ENCODE results near the gene MAPK13.

MAPK13 gene

DNA sequence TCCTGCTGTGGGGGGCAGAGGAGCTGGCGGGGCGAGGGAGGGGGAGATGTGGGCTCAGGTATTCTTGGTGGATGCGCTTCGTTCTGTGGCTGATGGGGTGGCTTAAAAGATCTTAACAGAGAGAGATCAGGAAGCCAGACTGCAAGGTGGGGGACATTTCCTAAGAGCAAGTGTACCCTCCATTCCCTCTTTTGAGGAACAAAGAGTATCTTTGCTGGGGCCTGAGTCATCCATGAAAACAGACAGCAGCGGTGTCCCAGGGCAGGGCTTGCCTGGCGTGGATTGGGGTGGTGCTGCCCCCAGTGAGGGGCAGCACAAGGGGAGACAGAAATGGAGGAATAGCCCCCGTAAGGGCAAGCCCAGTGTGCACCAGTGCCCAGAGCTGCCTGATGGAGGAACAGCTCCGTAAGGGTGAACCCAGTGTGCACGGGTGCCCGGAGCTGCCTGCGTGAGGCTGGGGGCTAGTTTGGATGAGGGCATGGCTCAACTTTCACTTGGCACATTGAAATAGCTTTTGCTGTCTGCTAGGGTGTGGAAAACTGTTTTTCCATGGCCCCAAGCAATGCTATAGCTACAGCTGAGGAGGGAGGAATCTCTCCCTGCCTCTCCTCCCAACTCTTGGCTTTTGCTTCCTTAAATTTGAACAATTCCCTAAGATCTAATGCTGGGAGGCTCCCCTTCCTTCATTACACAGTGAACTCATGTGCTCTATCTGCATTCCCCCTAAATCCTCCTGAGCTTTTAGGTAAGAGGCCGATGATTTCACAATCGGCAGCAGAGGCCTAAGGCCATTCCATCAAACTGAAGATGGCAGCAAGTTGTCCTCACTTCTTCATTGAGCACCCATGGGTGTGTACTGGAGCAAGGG lies 12.9 kb downstream of the MAPK13 start:
- H3K4me1 ChIP-seq (ENCODE audit: control insufficient read depth, insufficient read depth, low read length): no peaks in the 10 kb centered on the region
- no peaks in the 10 kb centered on the region for H3K27me3 ChIP-seq (ENCODE audit: control insufficient read depth, insufficient read depth, low read length)
- H3K9me3 ChIP-seq (ENCODE audit: control insufficient read depth, low read length): no peaks in the 10 kb centered on the region
- no peak overlapping the region for H3K4me3 ChIP-seq (ENCODE audit: low read length)
- H3K36me3 ChIP-seq (ENCODE audit: control insufficient read depth, insufficient read depth, low read length): peaks cover 4% of the 10 kb centered on the region
- no peak overlapping the region for H3K9ac ChIP-seq (ENCODE audit: low read length)

DNA sequence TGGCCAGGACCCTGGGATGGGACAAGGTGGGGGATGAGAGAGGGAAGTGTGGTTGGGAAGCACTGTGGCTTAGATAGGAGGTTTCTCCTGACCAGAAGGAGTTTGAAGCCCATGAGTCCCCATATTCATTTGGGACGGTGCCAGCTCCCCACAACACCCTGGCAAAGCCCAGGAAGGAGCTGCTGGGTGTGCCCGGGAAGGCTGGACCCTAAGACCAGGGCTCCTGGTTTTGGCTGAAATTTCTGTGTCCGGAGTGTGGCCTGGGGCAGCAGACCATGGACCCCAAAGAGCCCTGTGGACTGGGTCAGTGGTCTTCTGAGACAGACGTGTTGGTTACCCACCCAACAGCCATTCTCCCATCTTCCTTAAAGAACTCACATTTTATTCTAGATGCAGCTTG lies 15.2 kb downstream of the MAPK13 start:
- H3K4me3 ChIP-seq (ENCODE audit: low read length): no peak overlapping the region
- no peaks in the 10 kb centered on the region for H3K27me3 ChIP-seq (ENCODE audit: control insufficient read depth, insufficient read depth, low read length)
- no peaks in the 10 kb centered on the region for H3K36me3 ChIP-seq (ENCODE audit: control insufficient read depth, insufficient read depth, low read length)
- H3K9me3 ChIP-seq (ENCODE audit: control insufficient read depth, low read length): no peaks in the 10 kb centered on the region
- no peaks in the 10 kb centered on the region for H3K4me1 ChIP-seq (ENCODE audit: control insufficient read depth, insufficient read depth, low read length)
- no peak overlapping the region for H3K9ac ChIP-seq (ENCODE audit: low read length)

DNA sequence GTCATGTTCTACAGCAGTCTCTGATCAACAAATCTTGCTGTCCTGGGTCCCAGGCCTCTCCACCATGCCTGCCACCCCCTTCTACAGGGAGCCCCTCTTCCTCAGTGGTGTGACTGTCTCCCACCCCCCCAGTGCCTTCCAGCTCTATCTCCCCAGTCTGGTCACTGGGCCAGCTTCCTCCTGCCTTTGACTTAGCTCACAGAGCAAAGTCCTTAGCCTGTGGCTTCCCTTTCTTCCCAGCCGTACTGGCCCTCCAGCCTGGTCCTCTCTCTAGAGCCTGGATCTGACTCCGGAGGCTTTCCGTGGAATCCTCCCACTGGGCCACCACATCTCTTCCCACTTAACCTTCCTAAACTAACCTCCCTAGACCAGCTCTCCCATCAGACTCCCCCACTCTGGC lies 17.0 kb downstream of the MAPK13 start:
- Histone ChIP-seq H3K9me3 (ENCODE audit: control insufficient read depth, low read length) (no peaks in the 10 kb centered on the region), H3K27me3 (ENCODE audit: control insufficient read depth, insufficient read depth, low read length) (no peaks in the 10 kb centered on the region), H3K36me3 (ENCODE audit: control insufficient read depth, insufficient read depth, low read length) (no peaks in the 10 kb centered on the region), H3K4me3 (ENCODE audit: low read length) (no peak overlapping the region), H3K4me1 (ENCODE audit: control insufficient read depth, insufficient read depth, low read length) (no peaks in the 10 kb centered on the region), H3K9ac (ENCODE audit: low read length) (no peak overlapping the region)

DNA sequence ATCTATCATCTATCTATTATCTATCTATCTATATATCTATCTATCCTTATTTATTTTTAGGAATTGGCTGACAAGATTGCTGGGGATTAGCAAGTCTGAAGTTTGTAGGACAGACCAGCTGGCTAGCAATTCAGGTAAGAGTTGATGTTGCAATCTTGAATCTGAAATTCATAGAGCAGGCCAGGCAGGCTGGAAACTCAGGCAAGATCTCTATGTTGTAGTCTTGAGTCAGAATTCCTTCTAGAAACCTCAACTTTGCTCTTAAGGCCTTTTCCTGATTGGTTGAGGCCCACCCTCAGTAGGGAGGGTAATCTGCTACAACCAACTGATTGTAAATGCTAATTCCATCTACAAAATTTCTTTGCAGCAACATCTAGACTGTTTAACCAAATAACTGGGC lies 19.2 kb downstream of the MAPK13 start:
- Histone ChIP-seq H3K9ac (ENCODE audit: low read length) (no peak overlapping the region), H3K4me1 (ENCODE audit: control insufficient read depth, insufficient read depth, low read length) (no peaks in the 10 kb centered on the region), H3K36me3 (ENCODE audit: control insufficient read depth, insufficient read depth, low read length) (no peaks in the 10 kb centered on the region), H3K4me3 (ENCODE audit: low read length) (no peak overlapping the region), H3K27me3 (ENCODE audit: control insufficient read depth, insufficient read depth, low read length) (no peaks in the 10 kb centered on the region), H3K9me3 (ENCODE audit: control insufficient read depth, low read length) (no peaks in the 10 kb centered on the region)

DNA sequence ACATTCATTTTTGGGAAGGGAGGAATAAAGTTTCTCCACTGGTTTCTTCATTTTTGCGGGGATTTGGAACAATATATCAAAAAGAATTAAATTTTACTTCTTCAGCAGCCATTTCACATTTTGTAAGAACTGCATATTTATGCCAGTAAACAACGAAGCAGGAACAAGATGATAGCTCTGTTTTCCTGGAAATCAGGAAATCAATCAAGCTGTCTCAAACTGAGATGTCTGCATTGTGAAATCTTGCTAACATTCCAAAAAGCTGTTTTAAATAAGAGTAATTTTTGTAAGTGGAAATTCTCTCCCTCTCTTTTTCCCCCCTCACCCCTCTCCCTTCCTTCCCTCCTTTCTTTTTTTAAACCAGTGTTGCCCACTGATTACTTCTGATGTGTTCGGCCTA lies 20.0 kb downstream of the MAPK13 start:
- Histone ChIP-seq H3K36me3 (ENCODE audit: control insufficient read depth, insufficient read depth, low read length) (no peaks in the 10 kb centered on the region), H3K4me1 (ENCODE audit: control insufficient read depth, insufficient read depth, low read length) (no peaks in the 10 kb centered on the region), H3K9ac (ENCODE audit: low read length) (no peak overlapping the region), H3K4me3 (ENCODE audit: low read length) (no peak overlapping the region), H3K27me3 (ENCODE audit: control insufficient read depth, insufficient read depth, low read length) (no peaks in the 10 kb centered on the region), H3K9me3 (ENCODE audit: control insufficient read depth, low read length) (no peaks in the 10 kb centered on the region)

DNA sequence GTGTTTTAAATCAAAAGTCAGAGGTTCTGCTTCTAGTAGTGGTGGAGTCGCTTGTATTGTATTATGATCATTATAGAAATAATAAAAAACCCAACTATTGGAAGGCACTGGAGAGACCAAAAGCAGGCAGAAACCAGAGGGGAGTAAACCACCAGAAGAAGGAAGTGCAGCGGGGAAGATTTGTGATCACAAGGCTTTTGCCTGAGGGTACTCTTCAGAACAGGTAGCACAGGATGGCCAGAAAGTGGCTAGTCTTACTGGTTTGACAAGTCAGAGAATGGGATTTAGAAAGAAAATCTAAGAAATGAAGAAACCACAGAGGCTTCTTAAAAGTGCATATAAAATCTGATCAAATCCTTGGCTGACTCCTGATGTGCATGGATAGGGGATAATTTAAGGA lies 24.0 kb downstream of the MAPK13 start:
- Histone ChIP-seq H3K36me3 (ENCODE audit: control insufficient read depth, insufficient read depth, low read length) (no peaks in the 10 kb centered on the region), H3K4me3 (ENCODE audit: low read length) (no peak overlapping the region)

DNA sequence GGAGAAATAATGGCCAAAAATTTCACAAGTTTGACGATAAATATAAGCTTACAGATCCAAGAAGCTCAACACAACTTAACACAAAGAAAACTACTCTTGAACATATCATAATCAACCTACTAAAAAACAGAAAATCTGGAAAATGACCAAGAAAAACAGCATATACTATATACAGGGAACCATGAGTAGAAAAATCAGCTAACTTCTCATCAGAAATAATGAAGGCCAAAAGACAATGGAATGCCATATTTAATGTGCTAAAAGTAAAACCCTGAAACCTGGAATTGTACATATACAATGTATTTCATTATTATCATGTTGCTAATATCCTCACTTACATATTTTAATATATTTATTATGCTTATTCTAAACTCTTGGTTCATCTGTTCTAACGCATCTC lies 25.3 kb downstream of the MAPK13 start:
- Histone ChIP-seq H3K36me3 (ENCODE audit: control insufficient read depth, insufficient read depth, low read length) (no peaks in the 10 kb centered on the region), H3K9me3 (ENCODE audit: control insufficient read depth, low read length) (peaks cover 5% of the 10 kb centered on the region), H3K4me1 (ENCODE audit: control insufficient read depth, insufficient read depth, low read length) (no peaks in the 10 kb centered on the region), H3K4me3 (ENCODE audit: low read length) (no peak overlapping the region), H3K27me3 (ENCODE audit: control insufficient read depth, insufficient read depth, low read length) (no peaks in the 10 kb centered on the region), H3K9ac (ENCODE audit: low read length) (no peak overlapping the region)

More for the DNA sequence above, 24.0 kb downstream of the MAPK13 start:
- Histone ChIP-seq H3K27me3 (ENCODE audit: control insufficient read depth, insufficient read depth, low read length) (no peaks in the 10 kb centered on the region), H3K4me1 (ENCODE audit: control insufficient read depth, insufficient read depth, low read length) (no peaks in the 10 kb centered on the region), H3K9me3 (ENCODE audit: control insufficient read depth, low read length) (no peaks in the 10 kb centered on the region), H3K9ac (ENCODE audit: low read length) (no peak overlapping the region)

DNA sequence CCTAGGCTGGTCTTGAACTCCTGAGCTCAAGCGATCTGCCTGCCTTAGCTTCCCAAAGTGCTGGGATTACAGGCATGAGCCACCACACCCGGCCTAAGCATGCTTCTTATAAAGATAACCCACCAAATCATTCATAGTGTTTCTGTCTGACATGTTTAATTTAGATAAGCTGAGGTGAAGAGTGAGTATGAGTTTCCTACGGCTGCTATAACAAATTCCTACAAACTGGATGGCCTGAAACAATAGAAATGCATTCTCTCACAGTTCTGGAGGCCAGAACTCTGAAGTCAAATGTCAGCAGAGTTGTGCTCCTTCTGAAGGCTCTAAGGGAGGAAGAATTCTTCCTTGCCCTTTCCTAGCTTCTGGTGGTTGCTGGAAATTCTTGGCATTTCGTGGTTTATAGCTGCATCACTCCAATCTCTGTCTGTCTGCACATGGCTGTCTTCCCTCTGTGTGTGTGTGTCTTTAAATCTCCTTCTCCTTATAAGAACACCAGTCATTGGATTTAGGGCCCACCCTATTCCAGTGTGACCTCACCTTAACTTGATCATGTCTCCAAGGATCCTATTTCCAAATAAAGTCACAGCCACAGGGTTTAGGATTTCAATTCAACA lies 29.9 kb downstream of the MAPK13 start:
- no peak overlapping the region for H3K9ac ChIP-seq (ENCODE audit: low read length)
- H3K4me3 ChIP-seq (ENCODE audit: low read length): no peak overlapping the region
- no peaks in the 10 kb centered on the region for H3K27me3 ChIP-seq (ENCODE audit: control insufficient read depth, insufficient read depth, low read length)
- no peaks in the 10 kb centered on the region for H3K36me3 ChIP-seq (ENCODE audit: control insufficient read depth, insufficient read depth, low read length)
- no peaks in the 10 kb centered on the region for H3K4me1 ChIP-seq (ENCODE audit: control insufficient read depth, insufficient read depth, low read length)
- H3K9me3 ChIP-seq (ENCODE audit: control insufficient read depth, low read length): peaks cover 5% of the 10 kb centered on the region

DNA sequence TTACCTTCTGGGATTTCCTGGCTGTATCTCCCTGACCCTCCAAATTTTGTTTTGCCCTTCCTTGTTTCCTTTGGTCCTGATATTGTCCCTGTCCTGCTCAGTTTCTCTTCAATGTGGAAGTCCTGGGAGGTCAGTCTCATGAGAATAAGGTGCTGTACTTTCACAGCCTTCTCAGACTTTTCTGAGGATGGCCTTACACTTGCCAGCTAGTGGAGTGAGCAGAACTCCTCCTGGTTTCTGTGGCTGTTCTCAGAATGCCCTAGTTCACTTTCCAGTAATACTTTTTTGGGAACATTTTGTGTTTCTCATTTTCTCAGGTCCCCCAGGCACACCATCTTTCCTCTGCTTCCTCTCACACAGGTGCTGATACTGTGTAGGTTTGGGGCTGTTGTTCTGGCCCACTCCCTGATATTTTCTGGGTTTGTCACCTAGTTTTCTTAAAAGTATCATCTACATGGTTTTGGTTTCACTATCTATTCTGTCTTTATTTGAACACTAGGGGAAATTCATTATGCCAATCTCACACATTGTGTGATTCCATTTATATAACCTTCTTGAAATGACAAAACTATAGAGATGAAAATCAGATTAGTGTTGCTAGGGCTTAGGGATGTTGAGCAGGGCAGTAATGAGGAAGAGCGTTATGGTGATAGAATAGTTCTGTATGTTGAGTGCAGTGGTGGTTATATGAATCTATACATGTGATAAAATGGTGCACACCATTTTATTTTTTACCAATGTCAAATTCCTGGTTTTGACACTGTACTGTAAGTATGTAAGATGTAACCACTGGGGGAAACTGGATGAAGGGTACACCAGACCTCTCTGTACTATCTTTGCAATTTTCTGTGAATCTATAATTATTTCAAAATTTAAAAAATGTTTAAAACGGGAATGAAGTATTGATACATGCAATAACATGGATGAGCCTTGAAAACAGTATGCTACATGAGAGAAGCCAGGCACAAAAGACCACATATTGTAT lies 39.0 kb downstream of the MAPK13 start:
- Histone ChIP-seq H3K36me3 (ENCODE audit: control insufficient read depth, insufficient read depth, low read length) (no peaks in the 10 kb centered on the region), H3K4me1 (ENCODE audit: control insufficient read depth, insufficient read depth, low read length) (no peaks in the 10 kb centered on the region), H3K9ac (ENCODE audit: low read length) (no peak overlapping the region), H3K4me3 (ENCODE audit: low read length) (no peak overlapping the region), H3K9me3 (ENCODE audit: control insufficient read depth, low read length) (no peaks in the 10 kb centered on the region), H3K27me3 (ENCODE audit: control insufficient read depth, insufficient read depth, low read length) (no peaks in the 10 kb centered on the region)

DNA sequence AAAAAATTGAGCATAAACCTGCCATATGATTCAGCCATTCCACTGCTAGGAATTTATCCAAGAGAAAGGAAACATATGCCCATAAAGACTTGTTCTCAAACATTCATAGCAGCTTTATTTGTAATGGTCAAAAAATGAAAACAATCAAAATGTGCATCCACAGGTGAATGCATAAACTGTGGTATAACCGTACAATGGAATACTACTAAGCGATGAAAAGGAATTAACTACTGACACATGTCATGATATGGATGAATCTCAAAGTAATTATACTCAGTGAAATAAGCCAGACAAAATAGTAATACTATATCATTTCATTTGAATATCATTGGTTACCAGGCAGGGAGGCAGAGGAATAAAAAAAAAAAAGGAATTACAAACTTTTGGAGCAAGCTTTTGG lies 40.4 kb downstream of the MAPK13 start:
- no peak overlapping the region for H3K4me3 ChIP-seq (ENCODE audit: low read length)
- H3K36me3 ChIP-seq (ENCODE audit: control insufficient read depth, insufficient read depth, low read length): no peaks in the 10 kb centered on the region

DNA sequence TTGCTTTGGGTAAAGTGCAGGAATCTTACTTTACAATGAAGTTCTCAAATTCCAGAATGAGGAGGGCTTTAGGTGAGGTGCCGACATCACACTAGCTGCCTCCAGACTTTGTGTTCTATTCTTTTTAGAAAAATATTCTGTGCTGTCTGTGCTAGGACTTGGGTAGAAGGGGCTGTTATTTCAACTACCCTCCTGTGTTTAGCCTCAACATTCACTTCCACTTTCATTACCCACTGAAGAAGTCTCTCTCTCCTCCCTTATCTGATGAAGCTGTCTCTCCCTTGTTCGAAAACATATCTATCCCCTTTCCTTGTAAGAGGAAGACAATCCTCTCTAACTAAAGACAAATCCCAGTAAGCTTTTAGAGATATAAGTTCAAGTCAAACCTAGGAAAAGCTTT lies 41.3 kb downstream of the MAPK13 start:
- H3K9ac ChIP-seq (ENCODE audit: low read length): no peak overlapping the region
- no peaks in the 10 kb centered on the region for H3K4me1 ChIP-seq (ENCODE audit: control insufficient read depth, insufficient read depth, low read length)
- H3K36me3 ChIP-seq (ENCODE audit: control insufficient read depth, insufficient read depth, low read length): no peaks in the 10 kb centered on the region
- no peaks in the 10 kb centered on the region for H3K27me3 ChIP-seq (ENCODE audit: control insufficient read depth, insufficient read depth, low read length)
- H3K4me3 ChIP-seq (ENCODE audit: low read length): no peak overlapping the region
- H3K9me3 ChIP-seq (ENCODE audit: control insufficient read depth, low read length): no peaks in the 10 kb centered on the region

More for the DNA sequence above, 40.4 kb downstream of the MAPK13 start:
- H3K9ac ChIP-seq (ENCODE audit: low read length): no peak overlapping the region
- H3K27me3 ChIP-seq (ENCODE audit: control insufficient read depth, insufficient read depth, low read length): no peaks in the 10 kb centered on the region
- H3K4me1 ChIP-seq (ENCODE audit: control insufficient read depth, insufficient read depth, low read length): no peaks in the 10 kb centered on the region
- no peaks in the 10 kb centered on the region for H3K9me3 ChIP-seq (ENCODE audit: control insufficient read depth, low read length)

DNA sequence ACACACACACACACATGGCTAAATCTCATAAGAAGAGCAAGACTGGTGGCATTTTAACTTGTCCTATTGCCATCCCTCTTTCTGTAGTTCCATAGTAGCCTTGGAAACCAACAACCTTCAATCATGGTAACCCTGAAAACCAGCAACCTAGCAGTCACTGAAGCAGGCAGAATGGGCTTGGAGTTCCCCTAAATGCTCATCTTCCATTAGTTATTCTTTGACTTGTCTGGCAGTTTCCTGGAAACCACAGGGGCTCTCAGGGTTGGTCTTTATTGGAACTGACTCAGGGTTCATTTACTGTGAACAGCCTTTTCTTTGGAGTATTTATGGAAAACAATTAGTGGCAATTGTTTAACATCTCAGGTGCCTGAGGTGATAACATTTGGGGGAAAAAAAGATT lies 46.9 kb downstream of the MAPK13 start:
- Histone ChIP-seq H3K27me3 (ENCODE audit: control insufficient read depth, insufficient read depth, low read length) (no peaks in the 10 kb centered on the region), H3K9me3 (ENCODE audit: control insufficient read depth, low read length) (no peaks in the 10 kb centered on the region), H3K4me3 (ENCODE audit: low read length) (no peak overlapping the region), H3K4me1 (ENCODE audit: control insufficient read depth, insufficient read depth, low read length) (no peaks in the 10 kb centered on the region), H3K36me3 (ENCODE audit: control insufficient read depth, insufficient read depth, low read length) (no peaks in the 10 kb centered on the region), H3K9ac (ENCODE audit: low read length) (no peak overlapping the region)

Data from mucosa of stomach (tissue), 1 donor.